ENCODE measurements around the gene CDK19. TPM values are rescaled to one million over a fixed set of nuclear protein-coding genes. Genes with fewer than 3 reads are reported as not detected.
A peak's percentile ranks its signal among the peaks of the same experiment; 100 is the strongest.

The CDK19 gene
- polyA plus RNA-seq, 1 of the 3 experiments (the other 2 are of a cell fraction), result 6.5 TPM

DNA sequence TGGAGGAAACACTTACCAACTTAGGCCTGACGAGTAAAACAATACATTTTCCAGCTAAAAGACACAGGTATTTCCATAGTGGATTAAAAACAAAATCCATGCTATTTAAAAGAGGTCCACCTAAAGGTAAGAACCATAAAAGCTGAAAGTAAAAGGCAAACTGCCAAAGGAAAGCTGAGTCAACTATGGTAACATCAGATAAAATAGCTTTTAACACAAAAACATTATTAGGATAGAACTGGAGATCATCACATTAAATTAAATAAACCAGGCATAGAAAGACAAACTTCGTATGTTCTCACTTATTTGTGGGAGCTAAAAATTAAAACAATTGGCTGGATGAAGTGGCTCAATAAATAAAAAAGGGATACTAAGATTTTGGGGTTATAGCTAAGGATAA lies 172.1 kb downstream of the CDK19 start:
- POLR2A ChIA-PET, result no interaction called here
- TF ChIP-seq FOSL2 (IDR thresholded peaks at IDR 0.05; ENCODE audit: borderline replicate concordance, low read depth) (peak; percentile 44; the same call in 1 of the 2 replicates), FOXM1 (IDR thresholded peaks at IDR 0.05; ENCODE audit: low read depth) (no peak), GATA2 (CRISPR knock-in tag; IDR thresholded peaks at IDR 0.05) (peak; percentile 21; the same call in 1 of the 2 replicates), CHD2 (IDR thresholded peaks at IDR 0.05; ENCODE audit: low read length, partially characterized antibody) (no peak), TCF12 (IDR thresholded peaks at IDR 0.05) (peak; percentile 87), SMC3 (IDR thresholded peaks at IDR 0.05; ENCODE audit: low read depth, low read length) (no peak), MEF2A (IDR thresholded peaks at IDR 0.05; ENCODE audit: borderline replicate concordance, low read depth) (no peak), ELF1 (IDR thresholded peaks at IDR 0.05) (no peak), RFX5 (IDR thresholded peaks at IDR 0.05; ENCODE audit: low read length) (no peak), GABPA (IDR thresholded peaks at IDR 0.05; ENCODE audit: low read depth) (no peak), POLR2AphosphoS5 (IDR thresholded peaks at IDR 0.05; ENCODE audit: low read depth, low read length) (peak; percentile 17; the same call in 1 of the 2 replicates), MXI1 (IDR thresholded peaks at IDR 0.05; ENCODE audit: low read depth, low read length) (no peak), NRF1 (IDR thresholded peaks at IDR 0.05; ENCODE audit: low read depth, low read length) (no peak), RXRA (IDR thresholded peaks at IDR 0.05; ENCODE audit: borderline replicate concordance, low read depth) (no peak), SIN3A (IDR thresholded peaks at IDR 0.05; ENCODE audit: borderline replicate concordance, low read depth, low read length) (no peak), TAF1 (IDR thresholded peaks at IDR 0.05; ENCODE audit: borderline replicate concordance, low read depth, low read length) (no peak), EP300 (IDR thresholded peaks at IDR 0.05; ENCODE audit: borderline replicate concordance in 1 of 2, low read depth in 1 of 2, low read length in 1 of 2) (peak; percentile 7 to 61; a peak in 1 of 4 replicates), JUND (IDR thresholded peaks at IDR 0.05) (peak; percentile 53), RCOR1 (IDR thresholded peaks at IDR 0.05; ENCODE audit: low read length) (no peak), YY1 (IDR thresholded peaks at IDR 0.05; ENCODE audit: low read depth) (no peak)
- TF ChIP-seq, protein P1, sequence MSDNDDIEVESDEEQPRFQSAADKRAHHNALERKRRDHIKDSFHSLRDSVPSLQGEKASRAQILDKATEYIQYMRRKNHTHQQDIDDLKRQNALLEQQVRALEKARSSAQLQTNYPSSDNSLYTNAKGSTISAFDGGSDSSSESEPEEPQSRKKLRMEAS (IDR thresholded peaks at IDR 0.05; ENCODE audit: low read depth), result no peak
- TF ChIP-seq, protein P2, sequence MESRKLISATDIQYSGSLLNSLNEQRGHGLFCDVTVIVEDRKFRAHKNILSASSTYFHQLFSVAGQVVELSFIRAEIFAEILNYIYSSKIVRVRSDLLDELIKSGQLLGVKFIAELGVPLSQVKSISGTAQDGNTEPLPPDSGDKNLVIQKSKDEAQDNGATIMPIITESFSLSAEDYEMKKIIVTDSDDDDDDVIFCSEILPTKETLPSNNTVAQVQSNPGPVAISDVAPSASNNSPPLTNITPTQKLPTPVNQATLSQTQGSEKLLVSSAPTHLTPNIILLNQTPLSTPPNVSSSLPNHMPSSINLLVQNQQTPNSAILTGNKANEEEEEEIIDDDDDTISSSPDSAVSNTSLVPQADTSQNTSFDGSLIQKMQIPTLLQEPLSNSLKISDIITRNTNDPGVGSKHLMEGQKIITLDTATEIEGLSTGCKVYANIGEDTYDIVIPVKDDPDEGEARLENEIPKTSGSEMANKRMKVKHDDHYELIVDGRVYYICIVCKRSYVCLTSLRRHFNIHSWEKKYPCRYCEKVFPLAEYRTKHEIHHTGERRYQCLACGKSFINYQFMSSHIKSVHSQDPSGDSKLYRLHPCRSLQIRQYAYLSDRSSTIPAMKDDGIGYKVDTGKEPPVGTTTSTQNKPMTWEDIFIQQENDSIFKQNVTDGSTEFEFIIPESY (IDR thresholded peaks at IDR 0.05; ENCODE audit: borderline replicate concordance, low read depth), result no peak
- TF ChIP-seq, protein P3, sequence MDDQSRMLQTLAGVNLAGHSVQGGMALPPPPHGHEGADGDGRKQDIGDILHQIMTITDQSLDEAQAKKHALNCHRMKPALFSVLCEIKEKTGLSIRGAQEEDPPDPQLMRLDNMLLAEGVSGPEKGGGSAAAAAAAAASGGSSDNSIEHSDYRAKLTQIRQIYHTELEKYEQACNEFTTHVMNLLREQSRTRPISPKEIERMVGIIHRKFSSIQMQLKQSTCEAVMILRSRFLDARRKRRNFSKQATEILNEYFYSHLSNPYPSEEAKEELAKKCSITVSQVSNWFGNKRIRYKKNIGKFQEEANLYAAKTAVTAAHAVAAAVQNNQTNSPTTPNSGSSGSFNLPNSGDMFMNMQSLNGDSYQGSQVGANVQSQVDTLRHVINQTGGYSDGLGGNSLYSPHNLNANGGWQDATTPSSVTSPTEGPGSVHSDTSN (IDR thresholded peaks at IDR 0.05), result peak; percentile 67
- TF ChIP-seq, protein P4, sequence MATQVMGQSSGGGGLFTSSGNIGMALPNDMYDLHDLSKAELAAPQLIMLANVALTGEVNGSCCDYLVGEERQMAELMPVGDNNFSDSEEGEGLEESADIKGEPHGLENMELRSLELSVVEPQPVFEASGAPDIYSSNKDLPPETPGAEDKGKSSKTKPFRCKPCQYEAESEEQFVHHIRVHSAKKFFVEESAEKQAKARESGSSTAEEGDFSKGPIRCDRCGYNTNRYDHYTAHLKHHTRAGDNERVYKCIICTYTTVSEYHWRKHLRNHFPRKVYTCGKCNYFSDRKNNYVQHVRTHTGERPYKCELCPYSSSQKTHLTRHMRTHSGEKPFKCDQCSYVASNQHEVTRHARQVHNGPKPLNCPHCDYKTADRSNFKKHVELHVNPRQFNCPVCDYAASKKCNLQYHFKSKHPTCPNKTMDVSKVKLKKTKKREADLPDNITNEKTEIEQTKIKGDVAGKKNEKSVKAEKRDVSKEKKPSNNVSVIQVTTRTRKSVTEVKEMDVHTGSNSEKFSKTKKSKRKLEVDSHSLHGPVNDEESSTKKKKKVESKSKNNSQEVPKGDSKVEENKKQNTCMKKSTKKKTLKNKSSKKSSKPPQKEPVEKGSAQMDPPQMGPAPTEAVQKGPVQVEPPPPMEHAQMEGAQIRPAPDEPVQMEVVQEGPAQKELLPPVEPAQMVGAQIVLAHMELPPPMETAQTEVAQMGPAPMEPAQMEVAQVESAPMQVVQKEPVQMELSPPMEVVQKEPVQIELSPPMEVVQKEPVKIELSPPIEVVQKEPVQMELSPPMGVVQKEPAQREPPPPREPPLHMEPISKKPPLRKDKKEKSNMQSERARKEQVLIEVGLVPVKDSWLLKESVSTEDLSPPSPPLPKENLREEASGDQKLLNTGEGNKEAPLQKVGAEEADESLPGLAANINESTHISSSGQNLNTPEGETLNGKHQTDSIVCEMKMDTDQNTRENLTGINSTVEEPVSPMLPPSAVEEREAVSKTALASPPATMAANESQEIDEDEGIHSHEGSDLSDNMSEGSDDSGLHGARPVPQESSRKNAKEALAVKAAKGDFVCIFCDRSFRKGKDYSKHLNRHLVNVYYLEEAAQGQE (IDR thresholded peaks at IDR 0.05; ENCODE audit: low read depth, low read length), result no peak
- TF ChIP-seq, protein P5, sequence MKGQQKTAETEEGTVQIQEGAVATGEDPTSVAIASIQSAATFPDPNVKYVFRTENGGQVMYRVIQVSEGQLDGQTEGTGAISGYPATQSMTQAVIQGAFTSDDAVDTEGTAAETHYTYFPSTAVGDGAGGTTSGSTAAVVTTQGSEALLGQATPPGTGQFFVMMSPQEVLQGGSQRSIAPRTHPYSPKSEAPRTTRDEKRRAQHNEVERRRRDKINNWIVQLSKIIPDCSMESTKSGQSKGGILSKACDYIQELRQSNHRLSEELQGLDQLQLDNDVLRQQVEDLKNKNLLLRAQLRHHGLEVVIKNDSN (IDR thresholded peaks at IDR 0.05; ENCODE audit: borderline replicate concordance, low read depth), result no peak
- TF ChIP-seq, protein P6, sequence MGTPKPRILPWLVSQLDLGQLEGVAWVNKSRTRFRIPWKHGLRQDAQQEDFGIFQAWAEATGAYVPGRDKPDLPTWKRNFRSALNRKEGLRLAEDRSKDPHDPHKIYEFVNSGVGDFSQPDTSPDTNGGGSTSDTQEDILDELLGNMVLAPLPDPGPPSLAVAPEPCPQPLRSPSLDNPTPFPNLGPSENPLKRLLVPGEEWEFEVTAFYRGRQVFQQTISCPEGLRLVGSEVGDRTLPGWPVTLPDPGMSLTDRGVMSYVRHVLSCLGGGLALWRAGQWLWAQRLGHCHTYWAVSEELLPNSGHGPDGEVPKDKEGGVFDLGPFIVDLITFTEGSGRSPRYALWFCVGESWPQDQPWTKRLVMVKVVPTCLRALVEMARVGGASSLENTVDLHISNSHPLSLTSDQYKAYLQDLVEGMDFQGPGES (IDR thresholded peaks at IDR 0.05; ENCODE audit: low read depth, low read length), result no peak

More for the DNA sequence above, 172.1 kb downstream of the CDK19 start:
- Histone ChIP-seq H3K9ac (no peak overlapping the region), H3K4me2 (peak overlapping the region; percentile 25; the same call in 1 of the 2 replicates), H3K4me3 (ENCODE audit: low read depth in 2 of 2, low read length in 1 of 2) (no peak overlapping the region), H4K20me1 (ENCODE audit: insufficient read depth) (no peaks in the 10 kb centered on the region; the same call in 1 of the 2 replicates), H3F3A (replicated peaks; ENCODE audit: insufficient read depth) (peaks cover 19% of the 10 kb centered on the region), H3K27ac (ENCODE audit: low read depth in 2 of 2, low read length in 1 of 2) (peak overlapping the region; percentile 64 to 65; a peak in 3 of 4 replicates), H3K9me2 (no peaks in the 10 kb centered on the region), H3K9me3 (no peaks in the 10 kb centered on the region), H2AFZ (ENCODE audit: low read depth) (no peak overlapping the region), H3K4me1 (ENCODE audit: control insufficient read depth in 1 of 2, insufficient read depth in 2 of 2, low read depth in 1 of 2, low read length in 1 of 2) (peaks cover 4 to 10% of the 10 kb centered on the region in 2 experiments), H3K36me3 (replicated peaks in 1 of 2; ENCODE audit: control insufficient read depth in 1 of 2, insufficient read depth in 2 of 2, low read length in 1 of 2) (peaks cover 0 to 7% of the 10 kb centered on the region in 2 experiments), H3K27me3 (ENCODE audit: insufficient read depth) (no peaks in the 10 kb centered on the region), H3K79me2 (ENCODE audit: insufficient read depth) (no peaks in the 10 kb centered on the region)
- DNase-seq, result no peak
- CTCF ChIA-PET, result interaction anchor here (2.1 kb wide), 1 partner anchor 39 kb away, joined by 5 read pairs; no protein-coding TSS in a partner anchor
- 37% methylated on average over 2 of the region's 2 CpGs for WGBS (ENCODE audit: low lambda C conversion rate)

All from SK-N-SH (cell line).